BJ (cell line): Measurements from ENCODE around the gene ALOX5. TPM values are rescaled to one million over a fixed set of nuclear protein-coding genes. Genes with fewer than 3 reads are reported as not detected.

Experiments
- CTCF ChIA-PET: fragments of 350-600 bp; formaldehyde crosslinking; extraction: SDS; loops from one replicate; lab custom pipeline; 2021; ENCODE audit warnings: antibody characterized with exemption, inconsistent platforms; lab: Yijun Ruan, JAX
- POLR2A ChIA-PET: fragments of 300-600 bp; sonication (Branson Sonifier 250); formaldehyde crosslinking; extraction: SDS; loops from one replicate; lab custom pipeline; 2021; ENCODE audit warnings: antibody characterized with exemption; lab: Charles Lee
- DNase-seq: peaks from one replicate; pipeline ENCODE4 v3.0.0-alpha.2; 2011; ENCODE audit warnings: low read depth
- H3K27me3 ChIP-seq: 2 replicates; pipeline ENCODE4 v1.6.0; 2011; ENCODE audit warnings: low read length; ENCODE audit not compliant: control insufficient read depth, insufficient read depth
- H3K36me3 ChIP-seq: 2 replicates; pipeline ENCODE4 v1.5.1; 2011; ENCODE audit warnings: low read length; ENCODE audit not compliant: control insufficient read depth, insufficient read depth
- H3K4me3 ChIP-seq: 2 replicates; pipeline ENCODE4 v1.5.1; 2011; ENCODE audit warnings: low read depth, mild to moderate bottlenecking, control low read depth, low read length
- CTCF ChIP-seq: IDR thresholded peaks from 2 replicates; pipeline ENCODE4 v1.5.1; 2011; ENCODE audit warnings: low read depth, mild to moderate bottlenecking, control low read depth, inconsistent platforms, low read length, moderate library complexity; ENCODE audit not compliant: insufficient read depth
- polyA plus RNA-seq: library from polyadenylated mRNA; depleted of rRNA; stranded (reverse); fragments of >200 nt; gene quantifications from 2 replicates; pipeline ENCODE4 v1.2.3, GENCODE V29; 2011

The ALOX5 gene
- polyA plus RNA-seq, 1 experiment, result not detected

- peaks cover 12% of the 10 kb centered on the region for H3K27me3 ChIP-seq
- ChIA-PET CTCF (no interaction called here), POLR2A (no interaction called here)
- no peak overlapping the region for H3K4me3 ChIP-seq
- H3K36me3 ChIP-seq, result no peaks in the 10 kb centered on the region
- DNase-seq, result no peak
- no peak for TF ChIP-seq CTCF
These were observed 3.6 kb upstream of the ALOX5 start for GRCh38 chr10:45370202-45370955.

- POLR2A ChIA-PET, result no interaction called here
These were observed 2.5 kb upstream of the ALOX5 start for GRCh38 chr10:45371560-45371959.

GRCh38 chr10:45372251-45372951, 1.6 kb upstream of the ALOX5 start:
- ChIA-PET POLR2A (no interaction called here), CTCF (no interaction called here)
- no peak for DNase-seq

More at GRCh38 chr10:45371560-45371959, 2.5 kb upstream of the ALOX5 start:
- CTCF ChIA-PET, result no interaction called here
- H3K4me3 ChIP-seq, result no peak overlapping the region
- no peak for DNase-seq
- no peak for TF ChIP-seq CTCF
- H3K36me3 ChIP-seq, result no peaks in the 10 kb centered on the region
- peaks cover 16% of the 10 kb centered on the region for H3K27me3 ChIP-seq

GRCh38 chr10:45373003-45373575, 927 bp upstream of the ALOX5 start:
- TF ChIP-seq CTCF, result no peak
- no peaks in the 10 kb centered on the region for H3K36me3 ChIP-seq
- H3K4me3 ChIP-seq, result no peak overlapping the region
- POLR2A ChIA-PET, result no interaction called here
- H3K27me3 ChIP-seq, result peaks cover 16% of the 10 kb centered on the region
- CTCF ChIA-PET, result no interaction called here
- no peak for DNase-seq

More at GRCh38 chr10:45372251-45372951, 1.6 kb upstream of the ALOX5 start:
- no peak overlapping the region for H3K4me3 ChIP-seq
- H3K36me3 ChIP-seq, result no peaks in the 10 kb centered on the region
- peaks cover 16% of the 10 kb centered on the region for H3K27me3 ChIP-seq
- no peak for TF ChIP-seq CTCF
